TTC549 (cell line): Measurements from ENCODE around the gene AIRE.
"Not testable (repeated sequence)": the region's sequence is repeated elsewhere in the genome, so short reads cannot be mapped to it uniquely, and the experiment has no call there.

Source experiments
- FAIRE-seq: peaks from 2 replicates; lab custom pipeline; 2012; peaks lifted over from hg19 to GRCh38; lab: Jason Lieb, UNC

The AIRE gene

DNA sequence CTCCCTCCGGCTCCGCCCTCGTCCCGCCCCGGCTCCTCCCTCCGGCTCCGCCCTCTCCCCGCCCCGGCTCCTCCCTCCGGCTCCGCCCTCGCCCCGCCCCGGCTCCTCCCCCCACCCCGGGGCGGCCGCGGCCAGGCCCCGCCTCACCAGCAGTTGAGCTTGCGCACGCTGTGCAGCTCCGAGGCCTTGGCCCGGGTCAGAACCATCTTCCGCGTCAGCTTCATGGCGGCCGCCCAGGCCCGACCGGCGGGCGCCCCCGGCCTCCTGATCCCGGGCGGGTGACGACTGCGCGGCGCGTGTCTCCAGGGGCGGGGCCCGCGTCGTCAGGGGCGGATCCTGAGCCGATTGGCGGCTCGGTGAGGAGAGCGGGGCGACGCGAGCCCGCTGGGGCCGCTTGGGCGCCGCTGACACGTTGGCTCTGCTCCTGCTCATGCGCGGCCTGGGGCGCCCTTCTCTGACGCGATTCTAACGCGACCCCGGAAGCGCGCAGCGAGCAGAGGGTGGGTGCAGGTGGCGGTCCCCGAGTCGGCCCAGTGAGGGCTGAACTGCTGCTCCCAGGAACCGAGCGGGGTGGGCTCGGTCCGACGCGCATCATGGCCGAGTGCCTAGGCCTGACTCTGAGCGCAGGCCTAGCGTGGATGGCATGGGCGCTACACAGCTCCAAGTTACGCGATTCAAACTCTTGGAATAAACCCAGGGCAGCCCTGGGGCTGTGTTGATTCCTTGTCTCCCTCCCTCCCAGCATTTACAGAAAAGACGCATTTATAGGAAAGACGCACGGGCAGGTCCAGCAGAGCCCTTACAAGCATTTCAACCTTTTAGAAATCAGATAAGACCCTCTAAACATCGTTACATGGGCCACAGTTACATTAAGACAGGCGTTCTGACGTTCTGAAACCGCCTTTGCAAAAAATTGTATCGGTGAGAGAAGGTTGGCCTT is 53.6 kb downstream of the AIRE start, which contains the start of gene CFAP410:
Gene CFAP410, minus strand, starts transcription at position 420 of the 940 bp plus-strand sequence. Its CDS starts 196 bp downstream, at position 224.
- no peak for FAIRE-seq

DNA sequence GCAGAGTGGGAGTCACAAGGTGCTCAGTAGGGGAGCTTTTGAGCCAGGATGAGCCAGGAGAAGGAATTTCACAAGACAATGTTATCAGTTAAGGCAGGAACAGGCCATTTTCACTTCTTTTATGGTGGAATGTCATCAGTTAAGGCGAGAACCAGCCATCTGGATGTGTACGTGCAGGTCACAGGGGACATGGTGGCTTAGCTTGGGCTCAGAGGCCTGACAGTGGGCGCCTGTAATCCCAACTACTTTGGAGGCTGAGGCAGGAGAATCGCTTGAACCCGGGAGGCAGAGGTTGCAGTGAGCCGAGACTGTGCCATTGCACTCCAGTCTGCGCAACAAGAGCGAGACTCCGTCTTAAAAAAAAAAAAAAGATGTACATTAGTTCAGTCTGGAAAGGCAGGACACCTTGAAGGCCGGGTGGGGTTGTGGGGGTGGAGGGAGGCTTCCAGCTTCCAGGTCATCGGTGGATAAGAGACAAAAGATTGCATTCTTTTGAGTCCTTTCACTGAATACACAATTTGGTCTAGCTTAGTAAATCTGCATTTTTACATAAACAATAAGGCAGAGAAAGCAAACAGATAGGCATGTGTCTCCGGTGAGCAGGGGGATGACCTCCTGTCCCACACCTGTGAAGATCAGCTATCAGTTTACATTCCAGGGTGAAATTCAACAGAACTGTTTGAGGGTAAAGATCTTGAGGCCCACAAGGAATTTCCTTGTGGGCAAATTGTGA is 56.2 kb downstream of the AIRE start:
- FAIRE-seq, result not testable (repeated sequence)

DNA sequence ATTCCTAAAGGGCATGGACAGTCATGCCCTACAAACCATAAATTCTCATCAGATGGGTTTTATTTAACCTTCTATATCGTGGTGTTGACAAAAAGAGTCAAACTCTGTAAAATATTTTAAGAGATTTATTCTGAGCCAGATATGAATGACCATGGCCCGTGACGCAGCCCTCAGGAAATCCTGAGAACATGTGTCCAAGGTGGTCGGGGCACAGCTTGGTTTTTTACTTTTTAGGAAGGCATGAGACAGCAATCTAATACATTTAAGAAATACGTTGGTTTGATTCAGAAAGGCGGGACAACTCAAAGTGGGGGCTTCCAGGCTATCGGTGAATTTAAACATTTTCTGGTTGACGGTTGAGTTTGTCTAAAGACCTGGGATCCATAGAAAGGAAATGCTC is 57.3 kb downstream of the AIRE start:
- FAIRE-seq, result not testable (repeated sequence)

DNA sequence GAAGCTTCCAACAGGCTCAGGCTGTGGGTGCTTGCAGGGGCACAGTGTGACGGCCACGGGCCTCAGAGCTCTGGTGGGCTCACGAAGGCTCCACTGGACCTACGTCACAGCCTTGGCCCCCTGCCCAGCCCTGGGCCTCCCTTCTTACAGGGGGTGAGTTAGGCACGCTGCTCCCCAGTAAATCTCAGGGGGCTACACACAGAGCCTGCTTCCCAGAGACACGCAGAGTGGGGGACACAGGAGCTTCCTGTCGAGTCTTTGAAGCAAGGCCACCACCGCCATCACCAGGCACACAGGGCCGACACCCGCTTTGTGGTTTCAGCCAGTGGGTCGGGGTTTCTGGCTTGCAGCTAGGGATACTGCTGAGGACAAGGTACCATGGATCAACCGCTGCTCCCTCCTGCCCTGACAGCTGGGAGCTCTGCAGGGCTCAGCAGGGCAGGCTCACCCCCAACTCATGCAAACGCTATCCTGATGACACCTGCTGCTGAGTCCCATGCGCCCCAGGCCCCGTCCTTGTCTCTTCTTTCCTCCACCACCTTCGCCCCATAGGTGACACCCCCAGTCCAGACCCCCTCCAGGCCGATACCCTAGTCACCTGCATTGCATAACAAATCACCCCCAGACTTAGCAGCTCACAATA is 59.0 kb downstream of the AIRE start:
- FAIRE-seq, result no peak

DNA sequence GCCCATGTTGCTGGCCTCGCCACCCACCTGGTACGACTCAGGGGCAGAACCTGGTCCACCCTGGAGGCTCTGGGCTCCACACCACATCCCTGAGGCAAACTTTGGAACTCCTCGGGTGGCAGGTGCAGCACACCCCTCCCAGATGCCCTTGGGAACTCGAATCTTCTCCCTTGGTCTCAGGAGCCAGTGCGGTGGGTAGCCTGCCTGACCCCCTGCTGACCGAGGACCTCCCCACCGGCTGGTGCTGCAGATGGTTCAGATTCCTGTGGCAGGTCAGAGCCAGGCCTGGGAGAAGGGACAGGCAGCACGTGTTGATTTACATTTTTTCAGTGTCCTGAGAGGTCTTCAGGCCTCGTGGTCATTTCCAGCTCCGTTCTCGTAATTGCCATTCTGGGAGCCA is 59.8 kb downstream of the AIRE start:
- FAIRE-seq, result no peak

DNA sequence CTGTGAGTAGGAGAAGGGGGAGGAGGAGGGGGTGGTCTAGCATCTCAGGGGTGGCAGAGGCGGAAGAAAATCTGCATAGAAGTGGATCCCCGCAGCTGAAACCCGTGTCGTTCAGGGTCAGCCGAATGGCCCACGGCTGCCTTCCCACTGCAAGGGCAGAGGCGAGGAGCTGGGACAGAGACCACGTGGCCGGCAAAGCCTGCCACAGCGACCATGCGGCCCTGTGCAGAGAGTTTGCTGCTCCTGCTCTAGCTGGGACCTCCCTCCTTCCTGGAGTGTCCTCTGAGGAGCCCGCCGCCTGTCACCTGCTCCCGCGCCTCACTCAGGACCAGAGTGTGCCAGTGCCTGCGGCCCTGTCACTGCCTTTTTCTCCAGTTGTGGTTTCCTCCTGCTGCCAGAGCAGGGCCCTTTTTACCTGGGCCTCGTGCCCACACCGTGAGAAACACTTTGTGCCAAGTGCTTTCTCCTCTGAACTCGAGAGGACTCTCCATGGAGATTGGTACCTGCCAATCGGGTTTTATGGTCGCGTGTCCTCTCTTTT is 62.3 kb downstream of the AIRE start:
- no peak for FAIRE-seq
